Measurements from ENCODE around the gene TIAL1.
A peak's percentile ranks its signal among the peaks of the same experiment; 100 is the strongest.
"Not testable (repeated sequence)": the region's sequence is repeated elsewhere in the genome, so short reads cannot be mapped to it uniquely, and the experiment has no call there.

The TIAL1 gene

GRCh38 chr10:119613741-119614140 lies 17.0 kb upstream of the TIAL1 start:
- DNase-seq (ENCODE audit: low read depth): no peak

GRCh38 chr10:119611433-119611832 lies 14.7 kb upstream of the TIAL1 start:
- no peak for DNase-seq (ENCODE audit: low read depth)

- no peak for DNase-seq (ENCODE audit: low read depth)
These were observed 12.8 kb upstream of the TIAL1 start for GRCh38 chr10:119609516-119609915.

GRCh38 chr10:119608316-119609155 lies 11.8 kb upstream of the TIAL1 start:
- DNase-seq (ENCODE audit: low read depth): peak; percentile 53

GRCh38 chr10:119604468-119604867 lies 7.7 kb upstream of the TIAL1 start:
- DNase-seq (ENCODE audit: low read depth): no peak

GRCh38 chr10:119602241-119603095 lies 5.7 kb upstream of the TIAL1 start:
- DNase-seq (ENCODE audit: low read depth): peak; percentile 47

GRCh38 chr10:119598397-119598796 lies 1.6 kb upstream of the TIAL1 start:
- DNase-seq (ENCODE audit: low read depth): no peak

- DNase-seq (ENCODE audit: low read depth): no peak
These were observed 832 bp upstream of the TIAL1 start for GRCh38 chr10:119597405-119598186.

- DNase-seq (ENCODE audit: low read depth): peak; percentile 58
These were observed 868 bp downstream of the TIAL1 start for GRCh38 chr10:119595676-119596515.

- peak; percentile 69 for DNase-seq (ENCODE audit: low read depth)
These were observed 1.6 kb downstream of the TIAL1 start for GRCh38 chr10:119595134-119595675.

GRCh38 chr10:119588071-119588470 lies 8.7 kb downstream of the TIAL1 start:
- DNase-seq (ENCODE audit: low read depth): no peak

- no peak for DNase-seq (ENCODE audit: low read depth)
These were observed 18.4 kb downstream of the TIAL1 start for GRCh38 chr10:119578355-119578754.

- DNase-seq (ENCODE audit: low read depth): no peak
These were observed 20.8 kb downstream of the TIAL1 start for GRCh38 chr10:119575991-119576390.

- DNase-seq (ENCODE audit: low read depth): peak; percentile 40
These were observed 21.3 kb downstream of the TIAL1 start for GRCh38 chr10:119575506-119575905.

GRCh38 chr10:119567978-119568377 lies 28.8 kb downstream of the TIAL1 start:
- no peak for DNase-seq (ENCODE audit: low read depth)

- no peak for DNase-seq (ENCODE audit: low read depth)
These were observed 34.7 kb downstream of the TIAL1 start for GRCh38 chr10:119562097-119562496.

GRCh38 chr10:119559511-119559910 lies 37.3 kb downstream of the TIAL1 start:
- not testable (repeated sequence) for DNase-seq (ENCODE audit: low read depth)

GRCh38 chr10:119556081-119556480 lies 40.7 kb downstream of the TIAL1 start:
- DNase-seq (ENCODE audit: low read depth): not testable (repeated sequence)

GRCh38 chr10:119555178-119555784 lies 41.5 kb downstream of the TIAL1 start:
- no peak for DNase-seq (ENCODE audit: low read depth)

- no peak for DNase-seq (ENCODE audit: low read depth)
These were observed 45.9 kb downstream of the TIAL1 start for GRCh38 chr10:119550827-119551226.
